ENCODE results near the gene POU2F1. TPM values are rescaled to one million over a fixed set of nuclear protein-coding genes. Genes with fewer than 3 reads are reported as not detected.

Gene POU2F1
- 13.3 and 18.0 TPM in 2 replicates for total RNA-seq

- intact Hi-C loops (cut with micrococcal nuclease) = loop anchor here (1.0 to 10.0 kb wide), 12 partner anchors 44 to 1590 kb away; partner anchors contain the start of genes ALDH9A1, CREG1, ILDR2 and MGST3
Measured at GRCh38 chr1:167220537-167221125, at the start of gene POU2F1. POU2F1 (plus strand) TSS chr1:167220886; CDS start chr1:167220898, 12 bp downstream.

GRCh38 chr1:167171286-167171929 is 49.3 kb upstream of the POU2F1 start:
- intact Hi-C loops (cut with micrococcal nuclease) = no loop called here

- intact Hi-C loops (cut with micrococcal nuclease) = no loop called here
Measured at GRCh38 chr1:167173516-167174184, 47.0 kb upstream of the POU2F1 start.

- intact Hi-C loops (cut with micrococcal nuclease) = no loop called here
Measured at GRCh38 chr1:167175901-167176300, 44.8 kb upstream of the POU2F1 start.

- intact Hi-C loops (cut with micrococcal nuclease) = no loop called here
Measured at GRCh38 chr1:167178831-167179230, 41.9 kb upstream of the POU2F1 start.

- intact Hi-C loops (cut with micrococcal nuclease) = no loop called here
Measured at GRCh38 chr1:167182571-167183320, 37.9 kb upstream of the POU2F1 start.

- intact Hi-C loops (cut with micrococcal nuclease) = no loop called here
Measured at GRCh38 chr1:167184081-167184480, 36.6 kb upstream of the POU2F1 start.

GRCh38 chr1:167185062-167185461 is 35.6 kb upstream of the POU2F1 start:
- intact Hi-C loops (cut with micrococcal nuclease) = no loop called here

GRCh38 chr1:167185974-167186657 is 34.6 kb upstream of the POU2F1 start:
- intact Hi-C loops (cut with micrococcal nuclease) = no loop called here

GRCh38 chr1:167186771-167187170 is 33.9 kb upstream of the POU2F1 start:
- intact Hi-C loops (cut with micrococcal nuclease) = no loop called here

- intact Hi-C loops (cut with micrococcal nuclease) = no loop called here
Measured at GRCh38 chr1:167190747-167191237, 29.9 kb upstream of the POU2F1 start.

- intact Hi-C loops (cut with micrococcal nuclease) = no loop called here
Measured at GRCh38 chr1:167191958-167192357, 28.7 kb upstream of the POU2F1 start.

GRCh38 chr1:167194182-167194581 is 26.5 kb upstream of the POU2F1 start:
- intact Hi-C loops (cut with micrococcal nuclease) = no loop called here

GRCh38 chr1:167196166-167196565 is 24.5 kb upstream of the POU2F1 start:
- intact Hi-C loops (cut with micrococcal nuclease) = no loop called here

GRCh38 chr1:167197236-167197635 is 23.4 kb upstream of the POU2F1 start:
- intact Hi-C loops (cut with micrococcal nuclease) = no loop called here

GRCh38 chr1:167197692-167198091 is 23.0 kb upstream of the POU2F1 start:
- intact Hi-C loops (cut with micrococcal nuclease) = no loop called here

GRCh38 chr1:167198518-167199133 is 22.1 kb upstream of the POU2F1 start:
- intact Hi-C loops (cut with micrococcal nuclease) = no loop called here

GRCh38 chr1:167199656-167200055 is 21.0 kb upstream of the POU2F1 start:
- intact Hi-C loops (cut with micrococcal nuclease) = no loop called here

GRCh38 chr1:167200272-167200671 is 20.4 kb upstream of the POU2F1 start:
- intact Hi-C loops (cut with micrococcal nuclease) = no loop called here

GRCh38 chr1:167200749-167201148 is 19.9 kb upstream of the POU2F1 start:
- intact Hi-C loops (cut with micrococcal nuclease) = no loop called here

GRCh38 chr1:167202049-167202448 is 18.6 kb upstream of the POU2F1 start:
- intact Hi-C loops (cut with micrococcal nuclease) = no loop called here
